ENCODE results near the gene ZNF486.
"Not testable (repeated sequence)": the region's sequence is repeated elsewhere in the genome, so short reads cannot be mapped to it uniquely, and the experiment has no call there.

DNA sequence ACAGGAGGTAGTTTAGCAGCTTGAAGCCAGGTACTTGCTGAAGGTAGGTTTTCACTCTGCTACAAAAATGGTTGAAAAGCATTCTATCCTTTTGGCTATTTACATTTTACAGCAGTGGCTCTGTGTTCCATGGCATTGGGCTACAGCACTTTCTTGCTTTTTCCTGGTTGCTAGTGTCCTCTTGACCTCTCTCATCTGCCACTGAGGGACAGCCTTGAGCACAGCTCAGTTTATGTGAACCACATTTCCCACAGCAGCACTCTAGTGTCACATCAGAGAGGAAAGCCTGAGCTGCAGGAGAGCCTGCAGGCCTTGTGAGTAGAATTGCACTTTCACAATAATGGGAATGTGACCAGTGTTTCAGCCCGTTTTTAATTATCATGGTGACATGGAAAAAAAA, 54.6 kb downstream of the ZNF486 start:
- TF ChIP-seq CTCF (conservative IDR thresholded peaks at IDR 0.05); ZFX (IDR thresholded peaks at IDR 0.05): not testable (repeated sequence)

Data from C4-2B (cell line).